ENCODE results near the gene MESP1.

MESP1 gene

DNA sequence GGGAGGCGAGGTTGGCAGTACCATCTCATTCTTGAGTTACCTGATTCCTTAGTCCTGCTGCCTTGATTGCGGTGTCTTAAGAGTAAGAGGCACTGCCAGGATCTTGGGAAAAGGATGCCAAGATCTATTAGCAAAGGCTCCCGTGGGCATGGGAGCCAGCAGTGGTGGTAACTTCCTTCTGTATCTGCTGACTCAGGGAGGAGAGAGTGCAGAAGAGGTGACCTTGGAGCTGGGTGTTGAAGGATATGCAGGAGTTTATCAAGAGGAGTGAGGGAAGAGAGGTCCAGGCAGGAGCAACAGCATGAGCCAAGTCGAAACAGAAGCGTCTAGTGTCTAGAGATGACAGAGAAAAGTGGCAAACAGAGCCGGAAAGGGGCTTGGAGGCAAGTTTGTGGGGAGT is 29.6 kb upstream of the MESP1 start:
- DNase-seq, result no peak

DNA sequence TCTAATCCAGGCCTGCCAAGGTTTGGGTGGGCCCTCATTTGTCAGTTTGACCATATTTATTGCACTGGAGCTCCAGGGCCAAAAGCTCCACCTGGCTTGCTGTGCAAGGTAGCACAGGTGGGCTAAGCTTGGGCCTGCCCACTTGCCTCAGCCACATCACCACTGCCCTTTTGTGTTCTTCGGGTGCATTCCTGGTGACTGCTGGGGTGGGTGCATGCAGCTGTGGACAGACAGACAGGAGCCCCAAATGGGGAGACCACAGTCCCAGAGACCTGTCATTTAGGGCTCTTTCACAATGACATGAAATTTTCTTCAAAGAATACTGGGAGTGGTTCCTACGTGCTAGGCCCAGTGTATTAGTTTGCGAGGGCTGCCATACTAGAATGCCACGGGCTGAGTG is 27.8 kb upstream of the MESP1 start:
- DNase-seq, result no peak

DNA sequence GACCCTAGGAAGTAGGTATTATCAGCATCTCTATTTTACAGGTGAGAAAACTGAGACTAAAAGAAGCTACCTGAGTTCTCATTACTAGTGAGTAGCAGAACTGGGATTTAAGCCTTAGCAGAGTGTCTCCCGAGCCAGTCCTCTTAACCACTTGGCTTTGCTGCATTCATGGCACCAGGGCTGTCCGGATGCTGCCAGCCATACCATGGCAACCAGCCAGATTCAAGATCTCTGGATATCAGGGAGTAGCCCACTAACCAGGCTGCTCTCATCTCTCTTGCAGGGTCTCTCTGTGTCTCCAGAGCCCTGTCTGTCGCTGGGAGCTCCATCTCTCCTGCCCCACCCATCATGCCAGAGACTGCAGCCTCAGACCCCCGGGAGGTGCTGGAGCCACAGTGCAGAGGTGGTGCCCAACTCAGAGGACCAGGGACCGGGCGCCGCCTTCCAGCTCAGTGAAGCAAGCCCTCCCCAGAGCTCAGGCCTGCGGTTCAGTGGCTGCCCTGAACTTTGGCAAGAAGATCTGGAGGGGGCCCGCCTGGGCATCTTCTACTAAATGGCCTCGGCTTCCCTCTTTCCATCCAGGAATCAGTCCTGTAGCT is 26.8 kb upstream of the MESP1 start:
- DNase-seq, result no peak

DNA sequence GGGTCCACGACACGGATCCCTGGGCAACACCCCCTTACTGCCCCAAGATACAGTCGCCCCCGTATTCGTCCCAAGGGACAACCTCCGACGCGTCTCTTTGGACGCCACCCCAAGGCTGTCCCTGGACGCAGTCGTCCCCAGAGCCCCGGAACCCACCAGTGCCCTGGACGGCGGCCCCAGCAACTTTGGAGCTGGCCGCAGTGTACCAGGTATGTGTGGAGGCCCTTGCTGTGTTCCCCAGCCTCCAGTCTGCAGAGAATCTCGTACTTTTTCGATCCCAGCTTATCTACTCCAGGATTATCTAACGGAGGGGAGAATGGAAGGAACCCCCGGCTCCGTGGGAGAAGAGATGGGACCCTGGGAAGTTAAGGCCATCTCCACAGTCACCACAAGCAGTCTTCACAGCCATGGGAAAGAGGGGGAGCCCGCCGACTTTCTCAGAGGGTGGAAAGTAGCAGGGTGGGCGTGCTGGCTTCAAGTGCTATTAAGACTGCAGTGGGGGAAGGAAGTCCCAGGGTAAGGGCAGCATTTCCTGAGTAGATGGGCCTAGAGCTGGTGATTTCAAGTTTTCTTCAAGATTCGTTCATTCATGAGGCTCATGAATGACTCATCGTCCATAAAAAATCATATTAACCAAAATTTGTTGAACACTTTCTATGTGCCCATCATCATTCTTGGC is 26.2 kb upstream of the MESP1 start:
- DNase-seq, result peak in 1 of 2 donors; percentile 87

DNA sequence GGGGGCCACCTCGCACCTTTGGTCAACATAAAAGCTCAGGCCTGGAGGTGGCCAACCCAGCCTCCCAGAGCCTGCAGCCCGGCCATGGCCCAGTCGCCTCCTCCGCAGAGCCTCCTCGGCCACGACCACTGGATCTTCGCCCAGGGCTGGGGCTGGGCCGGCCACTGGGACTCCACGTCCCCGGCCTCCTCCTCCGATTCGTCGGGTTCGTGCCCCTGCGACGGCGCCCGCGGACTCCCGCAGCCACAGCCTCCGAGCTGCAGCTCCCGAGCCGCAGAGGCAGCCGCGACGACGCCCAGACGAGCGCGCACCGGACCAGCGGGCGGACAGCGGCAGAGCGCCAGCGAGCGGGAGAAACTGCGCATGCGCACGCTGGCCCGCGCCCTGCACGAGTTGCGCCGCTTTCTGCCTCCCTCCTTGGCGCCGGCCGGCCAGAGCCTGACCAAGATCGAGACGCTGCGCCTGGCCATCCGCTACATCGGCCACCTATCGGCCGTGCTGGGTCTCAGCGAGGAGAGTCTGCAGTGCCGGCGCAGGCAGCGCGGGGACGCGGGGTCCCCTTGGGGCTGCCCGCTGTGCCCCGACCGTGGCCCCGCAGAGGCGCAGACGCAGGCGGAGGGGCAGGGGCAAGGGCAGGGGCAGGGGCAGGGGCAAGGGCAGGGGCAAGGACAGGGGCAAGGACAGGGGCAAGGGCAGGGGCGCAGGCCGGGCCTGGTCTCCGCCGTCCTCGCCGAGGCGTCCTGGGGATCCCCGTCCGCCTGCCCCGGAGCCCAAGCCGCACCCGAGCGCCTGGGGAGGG is 25.4 kb upstream of the MESP1 start, which contains the start of gene MESP2:
MESP2 (plus strand) TSS at position 59 of the 799 bp plus-strand sequence; CDS start at position 85, 26 bp downstream.
- peak in 1 of 2 donors; percentile 46 for DNase-seq

DNA sequence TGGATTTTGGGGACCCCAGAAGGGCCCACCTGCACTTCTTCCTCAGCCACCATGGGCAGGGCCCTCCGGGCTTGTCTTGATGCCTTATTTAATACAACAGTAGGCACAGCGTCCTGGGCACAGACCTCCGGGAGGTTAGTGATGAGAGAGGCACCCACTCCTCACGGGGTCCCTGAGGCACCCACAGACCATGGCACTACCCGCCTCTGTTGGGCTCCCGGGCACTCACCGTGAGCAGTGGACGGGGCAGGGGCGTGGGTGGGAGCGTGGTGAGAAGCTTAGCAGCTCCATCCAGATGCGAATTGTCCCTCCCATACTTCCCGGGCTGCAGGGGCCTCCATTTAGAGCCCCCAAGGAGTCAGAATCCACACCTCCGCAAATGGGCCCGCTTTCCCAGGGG is 24.8 kb upstream of the MESP1 start:
- DNase-seq, result no peak

DNA sequence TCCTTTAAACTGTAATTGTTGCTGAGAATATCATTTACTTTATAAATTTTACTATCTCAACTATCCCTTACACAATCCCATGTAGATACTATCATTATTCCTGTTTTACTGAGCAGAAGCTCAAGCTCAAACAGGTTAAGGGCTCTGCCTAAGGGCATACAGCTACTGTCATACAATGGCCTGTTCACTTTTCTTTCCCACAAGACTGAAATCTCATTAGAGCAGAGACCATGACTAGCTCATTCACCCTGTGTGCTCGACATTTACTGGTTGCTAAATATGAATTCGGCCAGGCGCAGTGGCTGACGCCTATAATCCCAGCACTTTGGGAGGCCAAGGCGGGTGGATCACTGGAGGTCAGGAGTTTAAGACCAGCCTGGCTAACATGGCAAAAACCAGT is 23.4 kb upstream of the MESP1 start:
- DNase-seq, result no peak

DNA sequence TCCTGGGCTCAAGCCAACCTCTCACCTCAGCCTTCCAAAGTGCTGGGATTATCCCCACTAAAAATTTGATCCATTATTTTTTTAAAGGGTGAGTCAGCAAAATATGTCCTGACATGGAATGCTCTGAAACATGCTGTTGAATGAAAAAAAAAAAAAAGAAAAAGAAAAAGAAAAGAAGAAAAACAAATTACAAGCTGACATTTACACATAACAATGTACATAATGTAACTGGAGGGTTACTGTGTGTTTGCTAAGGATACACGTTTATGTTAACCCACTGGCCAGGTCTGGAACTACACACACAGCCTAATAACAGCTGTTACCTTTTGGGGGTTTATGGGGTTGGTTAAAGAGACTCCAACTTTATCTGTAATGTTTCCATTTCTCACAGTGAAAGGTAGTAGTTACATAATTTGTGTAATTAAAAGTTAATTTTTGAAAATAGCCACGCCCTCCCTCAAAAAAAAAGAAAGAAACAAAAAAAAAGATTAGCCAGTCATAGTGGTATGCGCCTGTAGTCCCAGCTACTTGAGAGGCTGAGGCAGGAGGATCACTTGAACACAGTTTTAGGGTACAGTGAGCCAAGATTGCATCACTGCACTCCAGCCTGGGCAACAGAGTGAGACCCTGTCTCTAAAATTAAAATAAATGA is 22.0 kb upstream of the MESP1 start:
- DNase-seq, result no peak

DNA sequence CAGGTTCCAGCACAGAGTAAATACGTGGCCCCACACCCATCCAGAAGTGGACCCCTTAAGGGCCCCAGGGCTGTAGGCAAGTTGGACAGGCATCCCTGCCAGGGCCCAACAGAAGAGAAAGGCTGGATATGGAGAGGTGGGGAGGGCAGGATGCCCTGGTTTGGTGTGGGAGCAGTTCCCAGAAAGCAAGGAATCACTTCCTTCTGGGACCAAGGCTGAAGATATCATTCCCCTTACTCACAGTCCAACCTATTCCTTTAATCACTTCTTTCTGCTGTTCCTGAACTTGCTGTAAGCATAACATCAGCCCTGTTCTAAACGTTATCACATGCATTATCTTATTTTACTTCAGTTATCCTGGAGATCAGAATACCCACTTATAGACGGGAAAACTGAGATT is 19.0 kb upstream of the MESP1 start:
- no peak for DNase-seq

DNA sequence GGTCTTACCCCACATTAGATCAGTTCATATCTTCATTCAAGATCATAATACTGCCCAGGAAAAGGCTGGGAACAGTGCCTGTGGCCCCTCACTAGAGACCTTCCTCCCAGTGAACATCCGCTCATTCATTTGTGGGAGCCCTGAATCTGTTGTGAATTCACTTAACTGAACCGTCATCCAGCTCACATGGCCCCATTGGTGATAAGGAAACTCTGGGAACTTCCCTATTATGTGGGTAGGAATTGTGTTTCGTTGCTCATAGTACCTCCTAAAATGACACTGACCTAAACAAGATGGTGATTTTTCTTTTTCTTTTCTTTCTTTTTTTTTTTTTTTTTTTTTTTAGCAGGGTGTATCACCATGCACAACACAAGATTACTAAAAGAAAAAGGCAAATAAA is 18.3 kb upstream of the MESP1 start:
- DNase-seq, result no peak

DNA sequence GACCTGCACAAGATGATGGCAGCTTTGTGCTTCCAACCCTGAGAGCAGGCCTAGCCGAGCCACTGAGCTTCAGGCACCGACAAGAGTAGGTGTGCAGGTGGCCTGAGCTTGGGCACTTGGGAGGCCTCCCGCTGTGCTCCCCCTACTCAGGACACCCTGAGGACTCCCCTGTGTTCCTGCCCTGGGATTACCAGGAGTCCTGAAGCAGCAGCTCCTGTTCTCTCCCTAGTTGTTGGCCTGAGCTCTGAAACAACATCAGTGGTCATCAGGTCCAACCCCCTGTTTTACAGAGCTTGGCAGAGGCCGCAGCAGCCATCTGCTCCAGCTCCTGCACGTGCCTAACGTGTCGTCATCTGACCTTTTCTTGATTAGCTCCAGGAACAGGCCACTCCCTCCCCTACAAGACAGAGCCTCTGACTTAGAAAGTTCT is 17.0 kb upstream of the MESP1 start:
- no peak for DNase-seq

DNA sequence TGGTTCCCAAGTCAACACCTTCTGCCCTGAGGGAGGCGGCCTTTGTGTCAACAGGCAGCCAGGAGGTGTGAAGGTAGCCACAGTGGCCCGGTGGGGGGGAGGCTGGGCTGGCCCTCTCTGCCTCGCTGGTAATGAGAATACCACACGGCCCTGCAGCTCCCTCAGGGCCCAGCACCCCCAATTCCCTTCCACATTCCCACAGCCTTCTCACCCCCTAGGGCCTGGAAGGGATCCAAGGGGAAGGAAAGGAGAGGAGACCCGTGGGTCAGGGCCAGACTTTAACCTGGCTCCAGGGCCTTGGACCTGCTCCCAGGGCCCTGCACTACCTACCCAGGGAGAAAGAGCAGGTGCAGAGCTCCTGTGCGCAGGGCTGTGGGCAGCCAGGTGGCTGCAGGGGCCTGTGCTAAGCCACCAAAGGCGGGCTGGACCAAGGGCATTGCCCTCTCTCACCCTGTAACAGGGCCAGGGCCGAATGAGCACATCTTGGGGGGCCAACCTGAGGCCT is 16.4 kb upstream of the MESP1 start:
- no peak for DNase-seq

DNA sequence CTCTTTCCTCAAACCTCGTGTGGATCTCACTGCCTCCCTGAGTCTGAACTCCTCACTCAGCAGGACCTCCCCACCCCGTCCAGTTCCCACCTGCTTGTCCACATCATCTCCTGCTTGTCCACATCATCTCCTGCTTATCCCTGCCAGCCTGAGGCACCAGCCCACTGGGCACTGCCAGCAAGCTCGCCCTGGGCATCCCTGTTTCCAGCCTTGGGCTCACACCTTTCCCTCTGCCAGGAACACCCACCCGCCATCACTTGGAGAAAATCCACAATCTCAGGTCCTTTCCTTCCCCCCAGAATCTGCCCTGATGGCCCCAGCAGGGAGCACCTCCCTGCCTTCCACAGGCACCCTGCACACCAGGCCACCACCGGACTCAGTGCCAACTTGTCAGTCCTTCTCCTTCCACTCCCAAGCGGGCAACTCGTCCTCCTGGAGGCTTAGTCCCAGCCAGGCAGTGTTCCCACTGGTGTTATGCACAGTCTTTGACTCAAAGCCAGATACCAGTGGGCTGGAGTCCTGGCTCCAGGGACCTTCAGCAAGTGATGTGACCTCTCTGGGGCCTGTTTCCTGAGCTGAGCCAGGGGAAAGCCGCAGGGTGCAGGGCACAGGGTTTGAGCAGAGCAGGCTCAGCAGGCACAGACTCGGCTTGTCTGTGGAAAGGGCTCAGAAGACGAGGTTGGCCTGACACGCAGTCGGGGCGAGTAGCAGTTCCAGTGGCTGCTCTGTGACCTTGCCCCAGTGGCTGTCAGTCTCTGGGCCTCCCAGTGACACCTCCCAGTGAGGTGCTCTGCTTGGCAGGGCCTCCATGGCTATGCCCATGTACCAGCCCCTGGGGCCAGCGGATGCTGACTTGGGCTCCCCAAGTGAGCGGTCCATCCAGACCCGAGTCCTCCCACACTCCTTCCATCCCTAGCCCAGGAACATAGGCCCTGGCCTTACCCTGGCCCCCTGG is 15.6 kb upstream of the MESP1 start:
- no peak for DNase-seq

DNA sequence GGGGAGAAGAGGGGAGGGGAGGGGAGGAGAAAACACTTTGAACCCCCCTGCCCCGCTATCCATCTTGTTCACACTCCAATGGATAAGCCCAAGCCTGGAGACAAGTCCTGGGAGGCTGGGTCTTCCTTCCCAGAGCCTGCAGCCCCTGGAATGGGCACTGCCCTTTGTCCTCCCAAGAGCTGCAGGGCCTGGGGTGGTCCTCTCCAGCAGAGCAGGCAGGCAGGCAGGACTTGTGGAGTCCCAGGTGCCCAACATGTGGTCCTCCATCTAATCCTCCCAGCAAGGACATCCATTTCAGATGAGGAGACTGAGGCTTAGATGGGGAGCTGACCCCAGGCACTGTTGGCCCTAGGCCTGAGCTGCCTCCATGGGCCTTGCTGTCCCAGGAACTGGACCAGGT is 14.6 kb upstream of the MESP1 start:
- DNase-seq, result no peak

DNA sequence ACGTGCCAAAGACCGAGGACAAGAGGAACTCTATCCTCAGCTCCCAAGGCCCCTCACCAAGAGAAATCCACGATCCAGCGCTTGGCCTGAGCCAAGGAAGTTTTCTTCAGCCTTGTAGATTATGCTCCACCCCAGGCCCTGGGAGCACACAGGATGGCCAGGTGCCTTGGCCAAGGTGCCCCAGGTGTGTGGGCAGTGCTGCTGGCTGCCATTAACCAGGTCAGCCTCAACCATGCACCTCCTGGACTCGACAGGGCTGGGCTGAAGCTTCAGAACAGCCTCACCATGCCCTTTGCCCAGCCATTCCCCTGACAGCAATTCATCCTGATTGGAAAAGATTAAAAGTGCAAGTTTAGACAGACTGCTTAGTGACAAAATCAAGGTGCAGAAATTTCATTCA is 10.9 kb upstream of the MESP1 start:
- no peak for DNase-seq

DNA sequence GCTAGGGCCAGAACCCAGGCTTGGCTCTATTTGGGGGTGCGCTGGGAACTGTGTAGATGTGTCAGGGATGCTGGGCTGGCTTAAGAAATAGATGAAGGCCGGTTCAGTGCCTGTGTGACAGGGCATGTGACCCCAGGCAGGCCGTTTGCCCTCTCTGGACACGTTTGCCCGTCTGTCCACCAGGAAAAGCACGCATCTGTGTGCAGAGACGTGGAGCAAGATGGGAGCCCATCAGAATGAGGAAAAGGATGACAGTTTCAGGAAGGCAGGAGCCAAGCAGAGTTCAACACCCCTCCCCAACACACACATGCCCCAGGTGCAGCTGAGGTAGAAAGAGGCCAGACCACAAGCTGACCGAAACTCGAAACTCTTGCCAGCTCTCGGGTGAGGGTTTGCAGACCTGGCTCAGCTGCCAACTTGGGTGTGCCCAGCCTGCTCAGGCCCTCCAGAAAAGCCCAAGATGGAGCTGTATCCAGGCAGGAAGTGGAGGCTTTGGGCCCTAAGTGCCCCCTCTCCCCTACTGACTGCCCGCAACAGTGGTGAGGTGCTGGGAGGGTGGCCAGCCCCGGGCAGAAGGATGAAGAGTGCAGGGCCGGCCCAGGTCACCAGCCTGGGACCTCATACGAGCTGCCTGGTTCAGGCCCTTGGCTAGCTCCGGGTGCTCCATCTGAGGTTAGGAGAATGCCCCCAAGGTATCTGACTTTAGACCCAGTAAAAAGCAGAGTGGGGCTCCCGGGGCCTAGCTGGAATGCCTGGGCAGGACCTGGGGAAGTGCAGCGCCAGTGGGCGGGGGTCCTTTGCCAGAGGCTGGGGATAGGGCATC is 10.2 kb upstream of the MESP1 start:
- DNase-seq, result no peak

DNA sequence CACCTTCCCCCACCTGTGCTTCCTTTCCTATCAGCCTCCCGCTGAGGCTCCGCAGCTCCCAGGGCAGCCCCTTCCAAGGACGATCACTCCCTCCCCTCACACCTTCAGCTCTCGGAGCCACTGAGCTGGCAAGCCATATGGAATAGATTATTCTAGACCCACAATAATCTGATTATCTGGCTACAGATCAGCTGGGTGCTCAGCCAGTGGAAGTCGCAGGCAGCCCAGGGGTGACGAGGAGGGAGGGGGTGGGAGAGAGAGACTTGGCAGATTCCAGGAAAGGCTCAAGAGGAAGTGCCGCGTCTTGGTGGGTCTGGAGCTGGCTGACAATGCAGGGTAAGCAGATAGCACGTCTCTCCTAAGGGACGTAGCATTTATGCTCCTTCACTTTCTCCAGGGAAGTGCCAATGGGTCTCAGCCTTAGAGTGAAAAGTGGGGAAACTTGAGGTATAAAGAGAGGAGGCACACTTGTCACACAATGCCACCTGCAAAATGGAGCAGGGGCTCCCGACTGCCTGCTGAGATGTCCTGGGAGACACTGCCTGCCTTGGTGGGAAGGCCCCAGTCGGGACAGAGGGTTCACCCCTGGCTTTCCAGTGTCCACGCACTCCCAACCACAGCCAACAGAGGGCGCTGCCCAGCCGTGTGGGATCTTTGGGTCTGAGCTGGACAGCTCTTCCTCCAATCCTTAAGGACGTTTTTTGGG is 9.4 kb upstream of the MESP1 start:
- DNase-seq, result peak; percentile 59 to 61

DNA sequence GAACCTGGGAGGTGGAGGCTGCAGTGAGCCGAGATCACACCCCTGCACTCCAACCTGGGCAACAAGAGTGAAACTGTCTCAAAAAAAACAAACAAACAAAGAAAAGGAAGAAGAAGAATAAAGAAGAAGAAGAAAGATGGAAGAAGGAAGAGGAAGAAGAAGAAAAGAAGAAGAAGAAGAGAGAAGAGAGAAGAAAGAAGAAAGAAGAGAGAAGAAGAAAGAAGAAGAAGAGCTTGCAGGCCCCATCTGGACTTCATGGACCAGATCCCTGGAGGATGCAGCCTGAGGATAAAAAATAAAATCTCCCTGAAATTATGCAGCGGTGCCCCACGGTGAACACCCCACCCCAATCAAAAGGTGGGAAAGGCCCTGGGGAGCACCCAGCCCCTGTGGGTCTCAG is 8.8 kb upstream of the MESP1 start:
- DNase-seq, result no peak

DNA sequence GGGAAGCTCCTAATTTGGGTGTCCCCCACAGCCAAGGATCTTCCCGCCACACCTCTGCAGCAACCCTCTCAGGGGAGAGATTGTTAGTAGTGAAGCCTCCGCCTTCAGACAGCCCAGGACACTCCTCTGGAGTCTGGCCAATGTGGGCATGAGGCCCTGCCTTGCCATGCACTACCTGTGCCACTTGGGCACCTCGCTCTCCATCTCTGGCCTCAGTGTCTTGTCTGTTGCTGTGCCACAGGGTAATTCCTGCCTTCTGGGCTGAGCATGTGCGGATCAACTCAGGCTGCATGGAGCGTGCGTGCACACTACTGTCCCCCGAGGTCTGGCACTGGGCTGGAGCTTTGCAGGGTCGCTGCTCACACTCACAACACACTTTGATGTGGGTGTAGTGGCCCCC is 7.9 kb upstream of the MESP1 start:
- no peak for DNase-seq

DNA sequence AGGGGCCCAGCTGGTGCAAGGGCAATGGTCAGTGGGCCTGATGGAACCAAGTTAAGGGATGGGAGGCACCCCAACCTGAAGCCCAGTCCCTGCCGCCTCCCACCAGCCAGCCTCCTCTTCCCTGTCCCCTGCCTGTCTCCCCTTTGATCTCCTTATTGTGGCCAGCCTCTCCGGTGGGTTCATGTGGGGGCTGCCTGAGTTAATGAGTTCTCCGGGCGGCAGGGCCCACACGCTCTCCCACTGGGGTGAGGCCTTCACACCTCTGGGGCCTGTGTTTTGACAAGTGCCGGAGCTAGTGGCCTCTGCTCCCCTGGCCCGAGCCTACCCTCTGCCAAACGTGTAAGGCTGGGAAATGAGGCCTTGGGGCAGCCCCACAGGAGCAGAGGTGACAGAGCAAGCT is 7.2 kb upstream of the MESP1 start:
- DNase-seq, result no peak

DNA sequence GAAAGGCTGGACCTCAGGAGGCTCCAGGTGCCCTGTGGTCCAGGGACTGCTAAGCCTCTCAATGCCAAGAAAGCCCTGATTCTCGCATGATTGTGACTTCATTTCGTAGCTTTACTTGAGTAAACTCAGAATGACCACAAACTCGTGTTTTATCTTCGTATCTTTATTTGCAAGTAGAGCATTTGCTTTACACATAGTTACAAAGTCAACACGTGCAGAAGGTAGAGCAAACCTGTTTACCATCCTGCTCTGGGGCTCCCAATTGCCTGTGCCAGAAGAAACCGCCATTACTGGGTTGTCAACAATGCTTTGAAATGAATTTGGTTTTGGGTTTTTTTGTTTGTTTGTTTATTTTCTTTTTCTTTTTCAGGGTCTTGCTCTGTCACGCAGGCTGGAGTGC is 5.8 kb upstream of the MESP1 start:
- no peak for DNase-seq

Data from bone marrow (tissue), 2 donors.